Endodermal cell (in vitro differentiated cells): ENCODE results near the gene HOXD12. TPM values are rescaled to one million over a fixed set of nuclear protein-coding genes. Genes with fewer than 3 reads are reported as not detected.

Experiments
- DNase-seq: peaks from one replicate; pipeline ENCODE4 v3.0.0-alpha.2; 2017
- H3K27ac ChIP-seq: 2 replicates; pipeline ENCODE4 v1.5.1; 2013; ENCODE audit warnings: mild to moderate bottlenecking, low read depth, low read length, moderate library complexity
- H3K27me3 ChIP-seq: 2 replicates; pipeline ENCODE4 v1.6.1; 2013; ENCODE audit warnings: mild to moderate bottlenecking, low read length, moderate library complexity; ENCODE audit not compliant: insufficient read depth, control insufficient read depth, poor library complexity, severe bottlenecking
- H3K36me3 ChIP-seq: 2 replicates; pipeline ENCODE4 v1.7.0; 2013; ENCODE audit warnings: mild to moderate bottlenecking, low read length, moderate library complexity; ENCODE audit not compliant: control insufficient read depth, insufficient read depth
- H3K4me1 ChIP-seq: one replicate; pipeline ENCODE4 v1.7.0; 2013; ENCODE audit warnings: low read length; ENCODE audit not compliant: control insufficient read depth, insufficient read depth
- H3K4me3 ChIP-seq: 2 replicates; pipeline ENCODE4 v1.5.1; 2013; ENCODE audit warnings: mild to moderate bottlenecking, low read length, moderate library complexity
- H3K9ac ChIP-seq: 2 replicates; pipeline ENCODE4 v1.6.1; 2013; ENCODE audit warnings: mild to moderate bottlenecking, low read length, moderate library complexity; ENCODE audit not compliant: poor library complexity, severe bottlenecking; ENCODE audit errors: extremely low read depth
- H3K9me3 ChIP-seq: 2 replicates; pipeline ENCODE4 v1.6.1; 2013; ENCODE audit warnings: mild to moderate bottlenecking, low read length, moderate library complexity; ENCODE audit not compliant: control insufficient read depth
- H3K27ac Mint-ChIP-seq: 2 replicates; pipeline ENCODE4 v1.8.0; 2020; ENCODE audit warnings: mixed read lengths
- H3K27me3 Mint-ChIP-seq: 2 replicates; pipeline ENCODE4 v1.8.0; 2021; ENCODE audit warnings: mild to moderate bottlenecking, mixed read lengths; ENCODE audit not compliant: insufficient read depth
- H3K36me3 Mint-ChIP-seq: 2 replicates; pipeline ENCODE4 v1.8.0; 2020; ENCODE audit warnings: low read depth, mixed read lengths
- H3K4me1 Mint-ChIP-seq: 2 replicates; pipeline ENCODE4 v1.8.0; 2020; ENCODE audit warnings: mixed read lengths
- H3K4me3 Mint-ChIP-seq: 2 replicates; pipeline ENCODE4 v1.8.0; 2020; ENCODE audit warnings: mild to moderate bottlenecking, moderate library complexity, mixed read lengths
- H3K9me3 Mint-ChIP-seq: 2 replicates; pipeline ENCODE4 v1.8.0; 2020; ENCODE audit warnings: mild to moderate bottlenecking, mixed read lengths
- CTCF ChIP-seq: fragments of 200-600 bp; sonication (generic); conservative IDR thresholded peaks from 2 replicates; pipeline ENCODE4 v1.5.0; 2021; ENCODE audit warnings: antibody characterized with exemption, mild to moderate bottlenecking
- WGBS, 2 experiments: methylation state at CpG; one replicate each; pipeline versions ENCODE4 v1.1.5 to v1.1.7; 2013; ENCODE audit warnings: missing lambda C conversion rate in 2 of 2, mixed read lengths in 1 of 2; ENCODE audit not compliant: insufficient coverage in 1 of 2, insufficient read length in 1 of 2; 5-methylcytosine and 5-hydroxymethylcytosine counted together
- total RNA-seq, 2 donors: library from RNA; stranded (reverse); fragmentation: NEBNext Ultra II Directional in 1 of 2; extraction: Animal tissue kit (Norgen Biotek cat#: 25700) in 1 of 2; gene quantifications; 2 replicates in 1 of 2; 3 replicates in 1 of 2; pipeline ENCODE4 v1.2.1, GENCODE V29; 2021

Gene HOXD12
- total RNA-seq, 2 donors from 2014 or later = not detected

- H3K36me3 ChIP-seq = no peaks in the 10 kb centered on the region
- Mint-ChIP-seq H3K36me3 (no peaks in the 10 kb centered on the region), H3K27me3 (peaks cover 96% of the 10 kb centered on the region), H3K27ac (no peak overlapping the region), H3K9me3 (no peaks in the 10 kb centered on the region), H3K4me3 (peak overlapping the region; percentile 48), H3K4me1 (peaks cover 29% of the 10 kb centered on the region)
- no peak overlapping the region for H3K9ac ChIP-seq
- H3K27ac ChIP-seq = no peak overlapping the region
- H3K4me1 ChIP-seq = peaks cover 5% of the 10 kb centered on the region
- no peak for TF ChIP-seq CTCF
- H3K4me3 ChIP-seq = peak overlapping the region; percentile 27
- 11 to 14% methylated on average over 18 to 31 of the region's 31 CpGs for WGBS, 2 experiments
- peaks cover 5% of the 10 kb centered on the region for H3K9me3 ChIP-seq
- DNase-seq = no peak
- H3K27me3 ChIP-seq = peaks cover 97% of the 10 kb centered on the region
Observed at GRCh38 chr2:176091329-176092258, 8.0 kb upstream of the HOXD12 start.

DNA sequence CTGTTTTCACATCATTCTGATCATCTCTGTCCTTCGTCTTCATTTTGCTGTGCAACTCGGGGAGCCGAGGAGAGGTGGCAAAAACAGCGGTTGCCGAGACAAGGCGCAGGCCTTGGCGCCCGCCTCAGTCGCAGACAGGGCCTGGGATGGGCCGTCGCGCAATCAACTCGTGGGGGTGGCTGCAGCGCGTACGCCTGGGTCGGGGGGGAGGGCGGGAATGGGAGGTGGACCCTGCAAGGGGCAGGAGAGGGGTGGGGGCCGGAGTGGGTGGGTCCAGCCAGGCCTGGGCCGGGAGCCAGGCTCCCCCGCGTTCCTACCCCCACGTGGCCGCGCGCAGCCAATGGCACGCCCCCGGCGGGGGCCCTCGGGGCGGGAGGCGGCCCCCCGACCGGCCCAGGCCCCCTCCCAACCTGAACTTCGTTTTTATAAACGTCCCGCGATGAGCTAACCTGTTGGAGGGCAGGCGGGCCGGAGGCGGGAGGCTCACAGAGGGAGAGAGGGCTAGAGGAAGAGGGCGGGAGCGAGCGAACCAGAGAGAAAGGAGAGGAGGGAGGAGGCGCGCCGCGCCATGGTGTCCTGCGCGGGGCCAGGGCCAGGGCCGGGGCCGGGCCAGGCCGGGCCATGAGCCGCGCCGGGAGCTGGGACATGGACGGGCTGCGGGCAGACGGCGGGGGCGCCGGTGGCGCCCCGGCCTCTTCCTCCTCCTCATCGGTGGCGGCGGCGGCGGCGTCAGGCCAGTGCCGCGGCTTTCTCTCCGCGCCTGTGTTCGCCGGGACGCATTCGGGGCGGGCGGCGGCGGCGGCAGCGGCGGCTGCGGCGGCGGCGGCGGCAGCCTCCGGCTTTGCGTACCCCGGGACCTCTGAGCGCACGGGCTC is 7.1 kb upstream of the HOXD12 start, which contains the start of gene HOXD13:
HOXD13 (plus strand) TSS at position 452 of the 875 bp plus-strand sequence; CDS start at position 622, 170 bp downstream.
- Histone ChIP-seq H3K27me3 (peaks cover 97% of the 10 kb centered on the region), H3K4me3 (peak within 1 kb of the TSS; percentile 66), H3K9ac (no peak within 1 kb of the TSS), H3K36me3 (no peaks in the 10 kb centered on the region), H3K9me3 (peaks cover 5% of the 10 kb centered on the region), H3K4me1 (peaks cover 5% of the 10 kb centered on the region), H3K27ac (no peak within 1 kb of the TSS)
- no peak within 1 kb of the TSS for H3K27ac Mint-ChIP-seq
- peaks cover 96% of the 10 kb centered on the region for H3K27me3 Mint-ChIP-seq
- TF ChIP-seq CTCF = no peak
- DNase-seq = peak; percentile 91
- H3K4me3 Mint-ChIP-seq = peak within 1 kb of the TSS; percentile 48
- H3K4me1 Mint-ChIP-seq = peaks cover 28% of the 10 kb centered on the region
- no peaks in the 10 kb centered on the region for H3K36me3 Mint-ChIP-seq
- 0 to 1% methylated on average over 3 to 95 of the region's 95 CpGs for WGBS, 2 experiments
- no peaks in the 10 kb centered on the region for H3K9me3 Mint-ChIP-seq

DNA sequence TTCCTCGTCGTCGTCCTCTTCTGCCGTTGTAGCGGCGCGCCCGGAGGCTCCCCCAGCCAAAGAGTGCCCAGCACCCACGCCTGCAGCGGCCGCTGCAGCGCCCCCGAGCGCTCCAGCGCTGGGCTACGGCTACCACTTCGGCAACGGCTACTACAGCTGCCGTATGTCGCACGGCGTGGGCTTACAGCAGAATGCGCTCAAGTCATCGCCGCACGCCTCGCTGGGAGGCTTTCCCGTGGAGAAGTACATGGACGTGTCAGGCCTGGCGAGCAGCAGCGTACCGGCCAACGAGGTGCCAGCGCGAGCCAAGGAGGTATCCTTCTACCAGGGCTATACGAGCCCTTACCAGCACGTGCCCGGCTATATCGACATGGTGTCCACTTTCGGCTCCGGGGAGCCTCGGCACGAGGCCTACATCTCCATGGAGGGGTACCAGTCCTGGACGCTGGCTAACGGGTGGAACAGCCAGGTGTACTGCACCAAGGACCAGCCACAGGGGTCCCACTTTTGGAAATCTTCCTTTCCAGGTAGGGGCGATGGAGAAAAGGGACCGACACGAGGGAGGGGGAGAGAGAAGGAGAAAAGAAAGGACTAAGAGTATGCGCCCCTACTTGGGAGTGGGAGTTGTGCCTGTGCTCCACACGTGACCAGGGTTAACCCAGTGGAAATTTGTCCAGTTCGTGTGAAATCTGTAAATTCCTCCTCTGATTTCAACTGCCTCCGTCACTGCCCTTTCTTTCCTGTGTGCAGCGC is 6.3 kb upstream of the HOXD12 start:
- peaks cover 34% of the 10 kb centered on the region for H3K4me1 Mint-ChIP-seq
- no peaks in the 10 kb centered on the region for H3K9me3 Mint-ChIP-seq
- peaks cover 96% of the 10 kb centered on the region for H3K27me3 Mint-ChIP-seq
- no peaks in the 10 kb centered on the region for H3K36me3 Mint-ChIP-seq
- Histone ChIP-seq H3K4me3 (peak overlapping the region; percentile 66), H3K27ac (no peak overlapping the region), H3K36me3 (no peaks in the 10 kb centered on the region), H3K9ac (no peak overlapping the region), H3K9me3 (peaks cover 5% of the 10 kb centered on the region), H3K27me3 (peaks cover 99% of the 10 kb centered on the region), H3K4me1 (peaks cover 5% of the 10 kb centered on the region)
- no peak overlapping the region for H3K27ac Mint-ChIP-seq
- 2 to 4% methylated on average over 36 to 53 of the region's 53 CpGs for WGBS, 2 experiments
- H3K4me3 Mint-ChIP-seq = peak overlapping the region; percentile 48
- TF ChIP-seq CTCF = peak; percentile 62
- DNase-seq = peak; percentile 80
